MG63 (cell line): ENCODE data around the gene SLC4A1. TPM values are rescaled to one million over a fixed set of nuclear protein-coding genes. Genes with fewer than 3 reads are reported as not detected.
A peak's percentile ranks its signal among the peaks of the same experiment; 100 is the strongest.

Experiments
- DNase-seq: peaks from one replicate; pipeline ENCODE4 v3.0.0-alpha.2; 2020
- H3K27me3 ChIP-seq: fragments of 250-450 bp; sonication (Bioruptor Pico); 2 replicates; pipeline ENCODE4 v1.5.1; 2020; ENCODE audit warnings: mild to moderate bottlenecking, moderate library complexity
- H3K36me3 ChIP-seq: fragments of 250-450 bp; sonication (Bioruptor Pico); 2 replicates; pipeline ENCODE4 v1.5.1; 2020; ENCODE audit warnings: mild to moderate bottlenecking, moderate library complexity
- H3K4me3 ChIP-seq: fragments of 250-450 bp; sonication (Bioruptor Pico); 2 replicates; pipeline ENCODE4 v1.5.1; 2020; ENCODE audit warnings: mild to moderate bottlenecking, moderate library complexity
- H3K9me3 ChIP-seq: fragments of 250-450 bp; sonication (Bioruptor Pico); 2 replicates; pipeline ENCODE4 v1.5.1; 2020; ENCODE audit warnings: mild to moderate bottlenecking, moderate library complexity
- total RNA-seq: library from RNA; depleted of rRNA; stranded (reverse); fragments of >200 nt; shearing (Covaris generic); gene quantifications from 2 replicates; pipeline ENCODE4 v1.2.3, GENCODE V29; 2014; ENCODE audit warnings: low replicate concordance; rRNA removed

Gene SLC4A1
- not detected in 2 replicates for total RNA-seq

DNA sequence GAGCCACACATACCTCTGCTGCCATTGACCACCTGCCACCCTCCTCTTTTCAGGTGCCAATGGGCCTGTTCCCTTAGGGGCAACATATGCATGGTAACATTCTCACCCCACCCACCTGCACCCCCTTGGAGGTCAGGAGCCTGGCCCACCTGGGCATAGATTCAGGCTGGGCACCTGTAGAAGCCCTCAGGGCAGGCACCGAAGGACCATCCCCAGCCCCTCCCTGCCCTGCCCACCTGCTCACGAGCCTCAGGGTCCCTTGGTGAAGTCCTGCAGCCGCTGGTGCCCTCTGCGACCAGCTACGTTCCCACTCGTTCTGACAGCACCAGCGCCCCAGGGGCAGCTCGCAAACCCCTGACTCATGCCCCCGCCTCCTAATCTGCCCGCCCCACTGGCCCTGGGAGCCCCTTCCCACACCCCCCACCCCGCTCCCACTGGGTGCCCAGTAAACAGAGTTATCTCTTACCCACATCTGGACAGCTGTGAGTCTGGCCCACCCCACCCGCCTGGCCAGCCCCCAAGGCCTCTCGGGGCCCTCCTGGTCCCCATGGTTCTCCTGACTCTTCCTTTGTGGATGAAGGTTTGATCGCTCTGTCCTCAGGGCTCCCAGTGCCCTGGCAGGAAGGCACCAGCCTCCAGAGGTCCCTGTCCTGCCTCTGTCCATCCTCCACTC is at the start of gene SLC4A1:
TSS of gene SLC4A1 (minus strand) at position 318 of the 673 bp plus-strand sequence. CDS start 5,269 bp downstream, outside the sequence.
- Histone ChIP-seq H3K27me3 (no peaks in the 10 kb centered on the region), H3K9me3 (no peaks in the 10 kb centered on the region), H3K4me3 (no peak within 1 kb of the TSS), H3K36me3 (no peaks in the 10 kb centered on the region)
- no peak for DNase-seq

DNA sequence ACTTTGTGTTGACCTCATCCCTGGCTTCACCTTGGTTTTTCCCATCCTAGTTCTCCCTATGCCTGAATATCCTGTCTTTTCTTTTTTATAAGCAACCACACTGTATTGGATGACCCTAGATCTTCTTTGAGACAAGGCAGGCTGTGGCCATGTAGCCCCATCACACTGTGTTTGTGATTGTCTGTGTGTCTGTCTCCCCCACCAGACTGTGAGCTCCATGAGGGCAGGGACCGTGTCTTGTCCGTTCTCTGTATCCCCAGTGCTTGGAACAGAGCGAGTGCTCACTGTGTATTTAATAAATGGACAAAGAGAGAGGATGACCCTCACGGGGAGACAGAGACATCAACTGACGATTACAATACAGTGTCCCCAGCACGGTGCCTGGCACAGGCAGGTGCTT is 49.6 kb upstream of the SLC4A1 start:
- Histone ChIP-seq H3K27me3 (peaks cover 22% of the 10 kb centered on the region), H3K4me3 (no peak overlapping the region), H3K9me3 (no peaks in the 10 kb centered on the region), H3K36me3 (peaks cover 33% of the 10 kb centered on the region)
- no peak for DNase-seq

GRCh38 chr17:44315760-44316731 is 48.1 kb upstream of the SLC4A1 start:
- H3K27me3 ChIP-seq, result peaks cover 22% of the 10 kb centered on the region
- no peak overlapping the region for H3K4me3 ChIP-seq
- H3K36me3 ChIP-seq, result peaks cover 18% of the 10 kb centered on the region
- H3K9me3 ChIP-seq, result no peaks in the 10 kb centered on the region
- DNase-seq, result no peak

DNA sequence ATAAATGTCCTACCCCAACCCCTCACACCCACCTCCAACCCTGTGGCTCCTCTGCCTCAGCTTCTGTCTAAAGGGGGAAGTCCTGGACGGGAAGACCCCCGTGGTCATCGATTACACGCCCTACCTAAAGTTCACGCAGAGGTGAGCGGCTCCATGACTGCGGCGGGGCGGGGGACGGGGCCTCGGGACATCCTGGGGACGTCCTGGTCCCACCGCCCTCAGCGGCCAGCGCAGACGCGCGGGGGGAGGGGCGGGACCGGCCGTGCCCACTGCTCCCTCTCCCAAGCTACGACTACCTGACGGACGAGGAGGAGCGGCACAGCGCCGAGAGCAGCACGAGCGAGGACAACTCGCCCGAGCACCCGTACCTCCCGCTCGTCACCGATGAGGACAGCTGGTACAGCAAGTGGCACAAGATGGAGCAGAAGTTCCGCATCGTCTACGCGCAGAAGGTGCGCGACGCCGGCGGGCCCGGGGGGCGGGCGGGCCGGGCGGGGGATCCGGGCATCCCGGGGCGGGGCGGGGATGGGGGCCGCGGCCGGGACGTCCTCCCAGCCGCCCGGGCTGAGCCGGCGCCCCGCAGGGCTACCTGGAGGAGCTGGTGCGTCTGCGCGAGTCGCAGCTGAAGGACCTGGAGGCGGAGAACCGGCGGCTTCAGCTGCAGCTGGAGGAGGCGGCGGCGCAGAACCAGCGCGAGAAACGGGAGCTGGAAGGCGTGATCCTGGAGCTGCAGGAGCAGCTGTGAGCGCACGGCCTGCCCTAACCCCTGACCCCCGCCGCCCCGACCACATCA is 47.1 kb upstream of the SLC4A1 start:
- no peaks in the 10 kb centered on the region for H3K9me3 ChIP-seq
- H3K36me3 ChIP-seq, result peaks cover 8% of the 10 kb centered on the region
- no peak overlapping the region for H3K4me3 ChIP-seq
- H3K27me3 ChIP-seq, result peaks cover 22% of the 10 kb centered on the region
- peak; percentile 28 for DNase-seq

DNA sequence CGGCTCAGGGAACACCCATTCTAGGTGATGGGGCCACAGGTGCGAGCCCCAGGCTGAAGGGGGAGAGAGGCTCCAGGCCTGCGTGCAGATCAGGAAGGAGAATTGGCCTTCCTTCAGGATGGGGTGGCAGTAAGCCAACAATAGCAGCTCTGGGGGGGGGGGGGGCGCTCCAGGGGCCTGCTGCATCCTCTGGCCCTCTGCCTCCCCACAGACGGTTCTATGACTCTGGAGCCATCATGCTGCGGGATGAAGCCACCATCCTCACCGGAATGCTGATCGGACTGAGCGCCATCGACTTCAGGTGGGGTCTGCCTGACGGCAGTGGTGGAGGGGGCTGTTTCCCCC is 46.6 kb upstream of the SLC4A1 start:
- Histone ChIP-seq H3K9me3 (no peaks in the 10 kb centered on the region), H3K4me3 (no peak overlapping the region), H3K36me3 (peaks cover 3% of the 10 kb centered on the region), H3K27me3 (peaks cover 22% of the 10 kb centered on the region)
- no peak for DNase-seq

DNA sequence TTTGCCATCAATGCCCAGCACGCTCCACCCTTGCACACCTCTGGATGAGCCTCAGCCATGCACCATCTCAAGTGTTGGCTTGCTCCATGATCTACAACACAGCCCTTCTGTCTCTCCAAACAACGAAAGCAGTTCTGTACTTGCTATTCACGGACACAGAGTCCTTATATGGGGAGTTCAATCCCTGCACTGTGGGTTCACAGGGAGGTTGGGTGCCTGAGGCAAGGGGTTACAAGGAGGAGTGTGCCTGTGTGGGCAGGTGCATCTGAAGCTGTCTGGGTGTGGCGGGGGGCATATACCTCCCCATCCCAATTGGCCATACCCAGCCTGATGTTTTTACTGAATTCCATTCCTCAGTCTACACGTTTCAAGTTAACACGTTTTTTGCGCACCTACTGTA is 46.1 kb upstream of the SLC4A1 start:
- peaks cover 22% of the 10 kb centered on the region for H3K27me3 ChIP-seq
- no peaks in the 10 kb centered on the region for H3K9me3 ChIP-seq
- no peaks in the 10 kb centered on the region for H3K36me3 ChIP-seq
- DNase-seq, result no peak
- no peak overlapping the region for H3K4me3 ChIP-seq

GRCh38 chr17:44312396-44313104 is 44.6 kb upstream of the SLC4A1 start:
- Histone ChIP-seq H3K4me3 (no peak overlapping the region), H3K9me3 (no peaks in the 10 kb centered on the region), H3K27me3 (peaks cover 23% of the 10 kb centered on the region), H3K36me3 (no peaks in the 10 kb centered on the region)
- DNase-seq, result no peak

DNA sequence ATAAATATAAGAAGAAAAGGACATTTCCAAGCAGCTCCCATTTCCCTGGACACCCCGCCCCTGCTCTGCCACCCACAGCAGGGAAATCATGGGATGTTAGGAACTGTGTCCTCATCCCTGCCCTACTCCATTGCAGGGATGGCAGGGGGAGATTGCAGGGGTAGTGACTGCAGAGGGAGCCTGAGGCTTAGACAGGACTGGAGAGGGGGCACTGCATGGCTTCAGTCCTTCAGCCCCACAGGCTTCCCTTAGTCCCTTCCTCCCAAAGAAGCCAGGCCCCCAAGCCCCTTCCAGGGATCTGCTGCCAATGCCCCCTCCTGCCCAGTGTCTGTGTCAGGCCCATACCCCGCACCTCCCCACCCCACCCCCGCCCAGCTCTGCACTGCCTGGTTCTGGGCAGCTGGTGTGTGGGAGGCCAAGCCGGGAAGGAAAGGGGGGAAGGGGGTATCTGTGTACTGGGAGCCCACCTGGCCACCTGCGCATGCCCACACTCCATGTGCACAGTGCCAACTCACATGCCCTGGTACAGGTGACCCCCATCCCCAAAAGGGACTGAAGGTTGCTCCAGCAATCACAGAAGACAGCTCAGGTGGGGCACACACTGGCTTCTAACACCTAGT is 43.7 kb upstream of the SLC4A1 start:
- peaks cover 32% of the 10 kb centered on the region for H3K27me3 ChIP-seq
- no peaks in the 10 kb centered on the region for H3K9me3 ChIP-seq

DNA sequence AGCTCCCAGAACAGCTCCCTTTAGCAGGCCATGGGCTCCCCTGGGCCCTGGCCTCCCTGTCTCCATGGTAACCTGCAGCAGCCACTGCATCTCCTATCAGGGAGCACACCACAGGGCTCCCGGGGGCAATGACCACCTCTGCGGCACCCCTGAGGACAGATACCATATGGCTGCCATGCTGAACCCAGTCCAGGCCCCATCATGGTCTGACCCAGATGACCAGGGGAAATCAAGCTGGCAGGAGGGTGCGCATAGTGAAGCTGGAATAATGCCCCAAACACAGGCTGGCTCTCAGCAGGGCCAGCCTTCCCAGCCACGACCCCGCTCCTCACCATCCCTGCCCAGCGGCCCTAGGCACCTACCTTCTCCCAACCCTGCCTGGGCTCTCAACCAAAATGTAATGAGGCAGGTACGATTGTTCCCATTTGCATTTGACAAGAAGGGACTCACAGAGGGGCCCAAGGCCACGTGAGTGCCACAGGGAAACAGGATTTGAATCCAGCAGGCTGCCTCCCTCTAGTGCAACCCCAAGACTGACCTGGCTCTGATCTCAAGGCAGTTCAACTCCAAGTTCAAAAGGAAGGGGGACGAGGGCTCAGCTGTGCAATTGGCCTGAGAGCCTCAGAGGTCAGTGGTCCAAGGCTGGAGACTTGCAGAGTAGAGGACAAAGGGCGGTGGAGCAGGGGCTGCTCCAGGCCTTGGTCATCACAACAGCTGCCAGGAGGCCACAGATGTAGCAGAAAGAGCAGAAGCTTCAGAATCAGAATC is 42.9 kb upstream of the SLC4A1 start:
- peaks cover 26% of the 10 kb centered on the region for H3K27me3 ChIP-seq
- no peak for DNase-seq
- H3K9me3 ChIP-seq, result no peaks in the 10 kb centered on the region
- H3K36me3 ChIP-seq, result no peaks in the 10 kb centered on the region
- no peak overlapping the region for H3K4me3 ChIP-seq

More for the DNA sequence above, 43.7 kb upstream of the SLC4A1 start:
- DNase-seq, result no peak
- Histone ChIP-seq H3K36me3 (no peaks in the 10 kb centered on the region), H3K4me3 (no peak overlapping the region)

GRCh38 chr17:44310188-44310587 is 42.3 kb upstream of the SLC4A1 start:
- Histone ChIP-seq H3K27me3 (peaks cover 21% of the 10 kb centered on the region), H3K4me3 (no peak overlapping the region), H3K36me3 (no peaks in the 10 kb centered on the region), H3K9me3 (no peaks in the 10 kb centered on the region)
- no peak for DNase-seq

GRCh38 chr17:44309472-44309871 is 41.5 kb upstream of the SLC4A1 start:
- Histone ChIP-seq H3K27me3 (peaks cover 16% of the 10 kb centered on the region), H3K36me3 (no peaks in the 10 kb centered on the region), H3K4me3 (no peak overlapping the region), H3K9me3 (no peaks in the 10 kb centered on the region)
- no peak for DNase-seq

GRCh38 chr17:44308865-44309264 is 40.9 kb upstream of the SLC4A1 start:
- Histone ChIP-seq H3K9me3 (no peaks in the 10 kb centered on the region), H3K4me3 (no peak overlapping the region), H3K27me3 (peaks cover 11% of the 10 kb centered on the region), H3K36me3 (no peaks in the 10 kb centered on the region)
- DNase-seq, result no peak

DNA sequence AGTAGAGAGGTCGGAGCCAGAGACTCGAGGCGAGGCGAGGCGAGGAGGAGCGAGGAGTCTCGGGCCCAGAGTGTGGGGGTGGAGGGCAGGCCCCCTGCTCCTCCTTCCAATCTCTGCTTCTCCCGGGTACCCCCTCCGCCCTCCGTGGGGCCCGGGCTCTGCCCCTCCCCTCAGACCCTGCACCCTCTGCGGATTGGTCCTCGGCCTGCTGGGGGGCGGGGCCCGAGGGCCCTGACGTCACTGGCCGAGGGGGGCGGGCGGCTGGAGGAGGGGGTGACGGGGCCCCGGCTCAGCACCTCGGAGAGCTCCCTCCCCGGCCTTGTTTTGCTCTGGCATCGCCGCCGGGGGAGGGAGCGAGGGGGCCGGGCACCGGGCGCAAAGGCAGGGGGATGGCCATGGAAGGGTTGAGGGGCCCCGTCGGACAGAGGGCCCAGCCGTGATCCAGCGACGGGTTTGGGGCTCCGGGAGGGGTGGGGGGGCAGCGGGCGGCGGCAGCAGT is 40.4 kb upstream of the SLC4A1 start, which contains the start of gene RUNDC3A:
TSS of gene RUNDC3A (plus strand) at position 282 of the 499 bp plus-strand sequence. CDS start 232 bp downstream, outside the sequence.
- Histone ChIP-seq H3K36me3 (no peaks in the 10 kb centered on the region), H3K4me3 (peak within 1 kb of the TSS; percentile 41), H3K9me3 (no peaks in the 10 kb centered on the region), H3K27me3 (peaks cover 11% of the 10 kb centered on the region)
- DNase-seq, result peak; percentile 80

- Histone ChIP-seq H3K36me3 (no peaks in the 10 kb centered on the region), H3K4me3 (no peak overlapping the region), H3K27me3 (peaks cover 11% of the 10 kb centered on the region), H3K9me3 (no peaks in the 10 kb centered on the region)
- DNase-seq, result peak; percentile 46
These were observed 39.7 kb upstream of the SLC4A1 start for GRCh38 chr17:44307387-44308186.
